ENCODE data around the gene ATG4A.
A peak's percentile ranks its signal among the peaks of the same experiment; 100 is the strongest.

ATG4A gene

DNA sequence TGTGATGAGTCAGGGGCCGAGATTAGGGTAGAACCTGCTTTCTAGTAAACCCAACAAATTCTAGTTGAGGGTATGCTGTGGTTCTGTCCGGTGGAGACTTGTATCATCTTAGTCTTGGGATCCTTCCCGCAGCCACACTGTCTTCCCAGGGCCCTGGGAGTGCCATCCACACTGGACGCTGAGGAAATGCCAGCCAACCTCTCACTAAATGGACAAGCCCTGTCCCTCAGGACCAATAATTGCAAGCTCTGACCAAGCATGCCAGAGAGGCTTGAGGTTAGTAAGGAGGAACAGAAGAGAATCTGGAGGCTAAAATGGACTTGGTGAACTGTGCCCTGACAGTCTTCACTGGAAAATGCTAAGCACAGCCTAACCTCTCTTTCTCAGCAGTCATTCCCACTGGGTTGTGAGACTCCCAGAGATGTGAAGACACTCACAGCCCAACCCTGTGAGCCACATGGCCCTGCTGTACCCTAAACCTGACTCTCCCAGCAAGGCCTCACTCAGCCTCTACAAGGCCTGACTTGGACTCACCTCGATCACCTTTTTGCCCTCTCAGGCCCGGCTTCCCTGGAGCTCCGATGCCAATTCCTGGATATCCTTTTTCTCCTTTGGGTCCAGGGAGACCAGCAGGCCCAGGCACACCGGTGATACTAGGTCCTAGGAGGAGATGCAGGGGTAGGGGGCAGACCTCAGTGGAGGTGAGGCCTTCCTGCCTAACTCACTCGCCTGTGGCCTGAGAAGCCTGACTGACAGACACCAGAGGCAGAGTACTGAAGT lies 77.6 kb downstream of the ATG4A start:
- DNase-seq (ENCODE audit: low read depth in 2 of 3, low spot score in 1 of 3) = no peak

- DNase-seq (ENCODE audit: low read depth in 2 of 3, low spot score in 1 of 3) = no peak
Observed at GRCh38 chrX:108169768-108170167, 78.2 kb downstream of the ATG4A start.

DNA sequence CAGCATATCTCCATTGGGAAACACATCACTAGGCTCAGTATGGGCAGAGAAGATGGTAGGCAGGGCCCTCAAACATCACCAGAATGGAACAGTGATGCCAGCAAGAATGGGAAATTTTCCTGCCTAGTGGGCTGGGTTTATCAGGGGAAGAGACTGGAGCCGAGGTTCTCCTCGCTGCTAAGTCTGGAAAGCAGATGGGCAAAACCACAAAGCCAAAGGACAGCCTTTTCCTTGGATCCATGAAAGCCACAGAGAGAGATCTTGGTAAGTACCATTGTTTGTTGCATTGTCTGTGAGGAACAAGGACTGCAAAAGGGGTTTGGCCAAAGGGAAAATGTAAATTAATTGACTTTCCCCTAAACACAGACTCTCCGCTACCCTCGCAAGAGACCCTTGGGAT lies 80.1 kb downstream of the ATG4A start:
- DNase-seq (ENCODE audit: low read depth in 2 of 3, low spot score in 1 of 3) = no peak

DNA sequence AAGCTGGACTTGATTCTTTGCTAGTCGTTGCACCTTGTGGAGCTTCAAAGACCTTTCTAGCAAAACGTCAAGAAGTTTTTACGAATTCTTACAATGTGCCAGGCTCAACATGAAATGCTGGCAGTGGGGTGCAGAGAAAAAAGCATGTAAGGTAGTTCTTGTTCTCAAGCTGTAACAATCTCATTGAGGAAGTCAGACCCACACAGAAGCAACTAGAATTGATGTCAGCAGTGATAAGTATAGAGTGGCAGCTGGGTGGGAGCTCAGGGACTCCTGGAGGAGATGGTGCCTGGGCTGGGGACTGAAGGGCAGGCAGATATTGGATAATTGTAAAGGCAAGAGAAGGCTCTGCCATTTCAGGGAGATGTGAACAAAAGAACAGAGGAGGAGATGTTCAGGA lies 82.3 kb downstream of the ATG4A start:
- DNase-seq (ENCODE audit: low read depth in 2 of 3, low spot score in 1 of 3) = no peak

DNA sequence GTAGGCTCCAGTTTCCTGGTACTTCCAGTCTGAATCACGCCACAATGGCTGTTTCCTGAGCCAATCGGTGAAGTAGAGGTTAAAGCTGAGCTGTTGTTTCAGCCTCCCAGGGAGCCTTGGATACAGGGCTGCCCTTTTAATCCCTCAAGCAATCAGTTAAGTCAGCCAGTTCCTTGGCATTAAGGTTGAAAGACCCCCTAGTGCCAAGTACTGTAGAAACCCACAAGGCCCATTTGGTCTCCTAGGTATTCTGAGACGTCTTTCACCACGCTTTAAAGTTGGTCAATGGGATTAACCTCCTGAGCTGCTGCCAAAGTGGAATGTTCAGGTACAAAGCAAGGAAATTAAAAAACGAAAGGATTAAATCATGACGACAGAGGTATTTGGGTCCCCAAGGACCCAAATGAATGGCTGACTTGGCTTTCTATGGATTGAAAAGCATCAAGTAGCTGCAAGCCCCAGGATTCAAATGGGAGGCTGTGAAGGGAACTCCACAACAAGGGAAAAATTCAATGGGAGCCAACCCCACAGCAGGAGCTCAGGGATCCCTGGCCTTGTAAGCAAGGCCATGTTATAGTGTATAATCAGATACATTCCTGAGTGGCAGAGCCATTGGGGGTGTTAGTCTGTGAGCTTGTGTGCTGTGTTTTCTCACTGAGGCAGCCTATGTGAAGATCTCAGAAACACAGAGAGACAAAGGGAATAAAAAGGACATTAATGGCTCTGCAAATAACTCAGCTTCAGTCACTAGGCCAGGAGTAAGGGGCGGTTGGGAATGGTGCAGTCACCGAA lies 86.0 kb downstream of the ATG4A start:
- no peak for DNase-seq (ENCODE audit: low read depth in 2 of 3, low spot score in 1 of 3)

DNA sequence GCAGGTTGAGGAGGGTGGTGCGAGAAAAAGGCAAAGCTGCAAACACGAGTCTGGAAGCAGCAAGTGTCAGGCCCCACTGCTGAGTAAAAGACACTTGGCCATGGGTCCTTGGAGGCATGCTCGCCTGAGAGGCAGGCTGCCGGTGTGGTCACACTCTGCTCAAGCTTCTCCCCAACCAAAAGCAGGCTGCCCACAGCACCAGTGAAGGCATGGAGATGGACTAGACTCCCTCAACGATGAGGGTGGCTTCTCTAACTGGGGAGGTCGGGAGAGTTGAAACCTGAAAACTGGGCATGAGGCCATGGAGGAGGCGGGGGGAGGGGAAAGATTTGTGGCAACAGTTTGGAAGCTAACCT lies 86.5 kb downstream of the ATG4A start:
- DNase-seq (ENCODE audit: low read depth in 2 of 3, low spot score in 1 of 3) = no peak

GRCh38 chrX:108186811-108187210 lies 95.2 kb downstream of the ATG4A start:
- no peak for DNase-seq (ENCODE audit: low read depth in 2 of 3, low spot score in 1 of 3)

- DNase-seq (ENCODE audit: low read depth in 2 of 3, low spot score in 1 of 3) = no peak
Observed at GRCh38 chrX:108198420-108198819, 106.8 kb downstream of the ATG4A start.

DNA sequence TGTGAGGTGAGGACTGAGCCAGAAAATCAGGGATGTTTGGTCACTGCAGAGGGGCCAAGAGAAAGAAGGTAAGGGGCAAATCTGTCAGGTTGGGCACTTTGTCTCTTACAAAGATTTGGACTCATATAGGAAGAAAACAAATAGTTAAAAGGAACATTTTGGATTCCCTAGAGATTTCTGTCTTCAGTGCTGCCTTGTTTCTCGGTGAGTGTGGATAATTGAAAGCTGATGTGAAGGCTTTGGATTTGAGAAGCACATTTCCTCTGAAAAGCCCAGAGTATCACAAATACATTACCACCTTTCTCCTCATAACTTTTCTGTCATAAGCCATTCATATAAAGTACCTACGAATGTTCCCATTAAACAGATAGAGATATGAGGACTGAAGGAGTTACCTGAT lies 107.5 kb downstream of the ATG4A start:
- no peak for DNase-seq (ENCODE audit: low read depth in 2 of 3, low spot score in 1 of 3)

GRCh38 chrX:108199691-108200090 lies 108.1 kb downstream of the ATG4A start:
- peak in 1 of 3 donors; percentile 30 for DNase-seq (ENCODE audit: low read depth in 2 of 3, low spot score in 1 of 3)

DNA sequence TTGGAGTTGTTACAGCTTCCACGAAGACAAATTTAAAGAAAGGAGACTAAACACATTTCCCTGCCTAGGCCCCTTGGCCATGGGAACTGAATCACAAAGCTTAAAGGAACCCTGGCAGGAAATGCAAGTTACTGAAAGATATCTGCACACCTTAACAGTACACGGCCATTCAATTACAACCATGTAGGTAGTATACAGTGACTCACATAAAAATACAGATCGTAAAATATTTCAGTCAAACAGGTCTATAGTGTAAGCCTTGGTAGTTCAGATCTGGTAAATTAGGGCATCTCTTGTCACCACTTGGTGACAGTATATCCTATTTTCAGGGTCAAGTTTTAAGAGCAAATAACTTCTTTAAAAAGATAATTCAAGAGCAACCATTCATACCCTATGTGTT lies 112.0 kb downstream of the ATG4A start:
- no peak for DNase-seq (ENCODE audit: low read depth in 2 of 3, low spot score in 1 of 3)
